Activated naive CD4-positive, alpha-beta T cell treated with anti-CD3 and anti-CD28 coated beads, Interleukin-2, amount 10 ng/mL, durations not matched to agents 7 days and 5 days (primary cell): ENCODE measurements around the gene MED15.

Source experiments
- CTCF ChIA-PET: fragments of 350-600 bp; sonication (Branson Sonifier 250); formaldehyde crosslinking; loops from one replicate; lab custom pipeline; 2021; ENCODE audit warnings: antibody characterized with exemption; lab: Charles Lee
- DNase-seq: peaks from one replicate; pipeline ENCODE4 v3.0.0-alpha.2; 2020
- H3K27ac Mint-ChIP-seq: one replicate; pipeline ENCODE4 v1.8.0; 2021; ENCODE audit warnings: mild to moderate bottlenecking, moderate library complexity, mixed read lengths
- H3K27me3 Mint-ChIP-seq: one replicate; pipeline ENCODE4 v1.8.0; 2021; ENCODE audit warnings: mild to moderate bottlenecking, mixed read lengths
- H3K36me3 Mint-ChIP-seq: one replicate; pipeline ENCODE4 v1.8.0; 2021; ENCODE audit warnings: mixed read lengths
- H3K4me1 Mint-ChIP-seq: one replicate; pipeline ENCODE4 v1.8.0; 2021; ENCODE audit warnings: mixed read lengths
- H3K4me3 Mint-ChIP-seq: one replicate; pipeline ENCODE4 v1.8.0; 2021; ENCODE audit warnings: mild to moderate bottlenecking, moderate library complexity, mixed read lengths
- H3K9me3 Mint-ChIP-seq: one replicate; pipeline ENCODE4 v1.8.0; 2021; ENCODE audit warnings: mixed read lengths

MED15 gene

GRCh38 chr22:20634560-20635226 lies 127.3 kb downstream of the MED15 start:
- no peak for DNase-seq
- Mint-ChIP-seq H3K27ac (no peak overlapping the region), H3K4me1 (no peaks in the 10 kb centered on the region), H3K27me3 (peaks cover 68% of the 10 kb centered on the region), H3K36me3 (no peaks in the 10 kb centered on the region), H3K9me3 (peaks cover 1% of the 10 kb centered on the region), H3K4me3 (no peak overlapping the region)
- CTCF ChIA-PET = no interaction called here

GRCh38 chr22:20635227-20635591 lies 127.8 kb downstream of the MED15 start:
- DNase-seq = no peak
- Mint-ChIP-seq H3K9me3 (peaks cover 3% of the 10 kb centered on the region), H3K4me1 (no peaks in the 10 kb centered on the region), H3K36me3 (no peaks in the 10 kb centered on the region), H3K27me3 (peaks cover 68% of the 10 kb centered on the region), H3K27ac (no peak overlapping the region), H3K4me3 (no peak overlapping the region)
- CTCF ChIA-PET = no interaction called here

GRCh38 chr22:20636075-20636812 lies 128.8 kb downstream of the MED15 start:
- Mint-ChIP-seq H3K9me3 (peaks cover 3% of the 10 kb centered on the region), H3K36me3 (no peaks in the 10 kb centered on the region), H3K4me3 (no peak overlapping the region), H3K27me3 (peaks cover 64% of the 10 kb centered on the region), H3K27ac (no peak overlapping the region), H3K4me1 (no peaks in the 10 kb centered on the region)
- DNase-seq = peak; percentile 17
- CTCF ChIA-PET = no interaction called here

GRCh38 chr22:20636945-20637344 lies 129.5 kb downstream of the MED15 start:
- no peak for DNase-seq
- H3K4me3 Mint-ChIP-seq = no peak overlapping the region
- no peak overlapping the region for H3K27ac Mint-ChIP-seq
- H3K27me3 Mint-ChIP-seq = peaks cover 61% of the 10 kb centered on the region
- CTCF ChIA-PET = no interaction called here
- H3K9me3 Mint-ChIP-seq = peaks cover 3% of the 10 kb centered on the region
- no peaks in the 10 kb centered on the region for H3K4me1 Mint-ChIP-seq
- H3K36me3 Mint-ChIP-seq = no peaks in the 10 kb centered on the region
